SIG-M5 (cell line): ENCODE measurements around the gene ARHGEF6.

Experiments used
- DNase-seq: peaks from one replicate; lab custom pipeline; 2025; lab: John Stamatoyannopoulos, UW

ARHGEF6 gene

GRCh38 chrX:136745215-136746173, 35.2 kb downstream of the ARHGEF6 start:
- DNase-seq: no peak

DNA sequence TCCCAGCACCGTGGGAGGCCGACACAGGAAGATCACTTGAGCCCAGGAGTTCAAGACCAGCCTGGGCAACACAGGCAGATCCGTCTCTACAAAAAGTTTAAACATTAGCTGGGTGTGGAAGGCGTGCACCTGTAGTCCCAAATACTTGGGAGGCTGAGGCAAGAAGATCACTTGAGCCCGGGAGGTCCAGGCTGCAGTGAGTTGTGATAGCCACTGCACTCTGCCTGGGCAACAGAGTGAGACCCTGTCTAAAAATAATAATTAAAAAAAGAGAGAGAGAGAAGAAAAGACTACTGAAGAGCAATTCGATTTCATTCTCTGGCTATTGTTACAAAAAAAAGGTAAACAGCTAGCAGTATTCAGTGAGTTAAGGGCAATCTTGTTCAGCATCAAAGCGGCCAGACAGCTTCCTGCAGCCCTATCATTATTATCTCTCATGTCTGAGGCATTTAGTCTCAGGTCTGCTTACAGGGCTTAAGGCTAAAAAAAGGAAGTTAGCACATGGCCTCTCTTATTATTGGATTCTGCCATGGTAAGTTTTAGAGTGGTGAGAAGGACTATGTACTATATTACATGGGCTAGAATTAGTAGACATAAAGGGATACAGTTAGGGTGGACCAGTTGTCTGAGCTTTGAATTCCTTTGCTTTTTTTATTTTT, 37.9 kb downstream of the ARHGEF6 start:
- DNase-seq: no peak

GRCh38 chrX:136738049-136738729, 42.5 kb downstream of the ARHGEF6 start:
- DNase-seq: no peak

GRCh38 chrX:136736690-136737089, 44.0 kb downstream of the ARHGEF6 start:
- DNase-seq: no peak

DNA sequence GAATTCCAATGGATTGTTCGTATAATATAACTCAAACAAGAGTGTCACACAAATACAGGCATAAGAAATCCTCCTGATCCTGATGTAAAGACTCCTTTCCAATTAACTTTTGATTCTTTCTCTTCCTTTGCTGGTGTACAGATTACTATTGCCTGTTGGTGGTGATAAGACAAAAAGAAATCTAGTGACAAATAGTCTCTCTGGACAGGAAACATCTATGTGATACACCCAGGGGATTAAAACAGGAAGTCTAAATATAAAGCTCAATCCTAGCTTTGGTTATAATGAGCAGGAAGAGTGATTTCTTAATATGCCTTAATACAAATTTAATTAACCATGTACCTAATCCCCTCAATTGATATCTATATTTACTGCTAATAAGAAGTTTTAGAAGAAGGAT, 45.1 kb downstream of the ARHGEF6 start:
- DNase-seq: no peak

- DNase-seq: no peak
Observed at GRCh38 chrX:136733613-136734012, 47.1 kb downstream of the ARHGEF6 start.

DNA sequence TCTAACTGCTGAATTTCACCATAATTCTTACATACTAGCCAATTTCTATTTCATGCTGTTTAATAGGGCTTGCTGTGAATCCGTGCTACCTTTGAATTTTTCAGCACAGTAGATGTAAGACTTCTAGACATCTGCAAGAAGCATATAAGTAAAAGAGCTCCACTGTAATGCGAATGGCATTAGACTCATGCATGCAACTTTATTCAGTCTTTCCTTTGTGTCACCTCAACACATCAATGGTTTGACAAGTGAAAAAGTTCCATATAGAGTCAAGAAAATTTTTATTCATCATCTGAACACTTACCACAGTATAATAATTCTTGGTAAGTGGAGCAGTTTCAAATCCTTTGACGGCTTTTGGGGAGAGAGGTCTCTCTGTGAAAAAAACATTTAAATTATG, 48.9 kb downstream of the ARHGEF6 start:
- DNase-seq: no peak

DNA sequence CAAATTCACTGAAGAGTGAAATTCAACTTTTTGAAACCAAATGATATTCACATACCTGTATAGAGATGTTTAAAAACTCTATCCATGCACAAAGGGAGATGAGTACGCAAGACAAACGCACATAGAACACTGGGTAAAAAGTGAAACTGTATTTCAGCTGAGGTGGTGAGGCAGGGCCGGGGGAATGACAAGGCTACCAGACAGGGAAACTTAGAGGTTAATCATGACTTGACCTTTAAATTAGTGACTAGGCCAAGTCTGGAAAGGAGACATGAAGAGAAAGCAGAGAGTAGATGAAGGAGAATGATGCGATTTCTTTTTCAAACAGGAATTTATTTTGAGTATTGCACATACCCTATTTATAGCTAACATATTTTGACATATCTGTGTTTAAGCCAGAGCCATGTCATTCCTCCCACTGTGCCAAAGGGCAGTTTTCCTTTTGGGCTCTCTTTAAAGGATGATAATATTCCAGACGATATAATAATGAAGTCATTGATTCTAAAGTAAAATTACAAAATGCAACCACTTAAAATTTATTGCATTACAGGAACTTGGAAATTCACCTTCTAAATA, 49.4 kb downstream of the ARHGEF6 start:
- DNase-seq: no peak

DNA sequence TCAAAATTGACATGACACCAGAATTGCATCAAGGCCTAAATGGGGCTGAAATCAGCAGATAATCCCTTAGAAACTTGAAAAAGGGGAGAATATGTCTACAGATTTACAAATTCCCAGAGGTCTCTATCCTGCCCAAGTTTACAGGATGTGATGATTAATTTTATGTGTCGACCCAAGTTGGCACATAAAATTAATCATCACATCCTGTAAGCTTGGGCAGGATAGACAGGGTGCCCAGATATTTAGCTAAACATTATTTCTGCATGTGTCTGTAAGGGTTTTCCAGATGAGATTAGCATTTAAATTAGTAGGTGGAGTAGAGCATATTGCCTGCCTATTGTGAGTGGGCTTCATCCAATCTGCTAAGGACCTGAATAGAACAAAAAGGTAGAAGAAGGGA, 52.3 kb downstream of the ARHGEF6 start:
- DNase-seq: no peak

GRCh38 chrX:136725441-136726104, 55.2 kb downstream of the ARHGEF6 start:
- DNase-seq: no peak

- DNase-seq: no peak
Observed at GRCh38 chrX:136718091-136718490, 62.6 kb downstream of the ARHGEF6 start.

- DNase-seq: no peak
Observed at GRCh38 chrX:136714626-136715599, 65.8 kb downstream of the ARHGEF6 start.

DNA sequence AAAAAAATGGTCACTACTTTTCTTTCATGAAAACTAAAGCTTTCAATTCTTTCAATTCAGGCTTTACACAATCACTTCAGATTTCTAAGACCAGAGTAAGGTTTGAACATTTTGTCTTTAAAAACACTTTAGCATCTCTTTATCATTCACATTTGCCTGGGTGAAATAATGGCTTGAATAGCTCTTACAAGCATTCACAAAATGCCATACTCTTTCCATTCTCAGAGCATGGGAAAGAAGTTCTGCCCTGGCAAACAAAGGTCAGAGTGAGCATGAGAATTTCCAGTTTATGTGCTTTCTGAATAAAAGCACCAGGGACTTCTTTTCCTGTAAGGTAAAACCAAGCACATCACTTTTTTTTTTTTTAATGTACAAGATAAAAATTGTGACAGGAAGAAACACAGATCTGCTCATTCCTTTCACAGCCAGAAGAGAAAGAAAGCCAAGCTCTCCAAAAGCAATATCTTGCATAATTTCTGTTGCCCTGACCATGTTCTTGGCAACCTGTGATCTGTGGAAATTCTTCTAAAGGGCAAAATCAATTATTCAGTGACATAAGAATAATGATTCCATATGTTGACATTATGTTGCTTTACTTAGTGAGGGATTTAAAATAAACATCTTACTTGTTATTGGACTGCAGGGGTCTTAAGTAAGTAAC, 68.0 kb downstream of the ARHGEF6 start:
- no peak for DNase-seq

- no peak for DNase-seq
Observed at GRCh38 chrX:136711147-136711546, 69.6 kb downstream of the ARHGEF6 start.

DNA sequence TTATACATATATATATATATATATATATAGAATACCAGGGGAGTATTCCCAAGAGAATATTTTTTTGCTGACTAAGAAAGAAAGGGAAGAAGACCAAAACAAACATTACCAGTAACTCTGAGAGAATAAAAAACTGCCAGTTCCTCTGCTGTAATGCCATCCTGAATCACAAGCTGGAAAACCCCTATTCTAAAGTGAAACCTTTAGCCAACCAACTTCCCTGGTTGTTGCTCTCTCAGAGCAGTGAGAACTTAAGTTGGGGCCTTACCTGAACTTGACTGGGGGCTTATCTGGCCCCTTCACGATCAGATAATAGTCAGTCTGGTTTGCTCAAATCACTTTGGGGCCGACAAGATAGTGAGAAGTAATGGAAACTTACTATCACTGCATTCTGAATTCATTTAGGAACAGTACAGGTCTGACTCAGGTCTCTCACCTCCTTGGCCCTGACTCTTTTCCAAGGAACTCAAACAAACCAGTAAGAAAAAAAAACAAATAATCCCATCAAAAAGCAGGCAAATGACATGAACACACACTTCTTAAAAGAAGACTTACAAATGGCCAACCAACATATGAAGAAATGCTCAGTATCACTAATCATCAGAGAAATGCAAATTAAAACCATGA, 70.3 kb downstream of the ARHGEF6 start:
- DNase-seq: no peak

DNA sequence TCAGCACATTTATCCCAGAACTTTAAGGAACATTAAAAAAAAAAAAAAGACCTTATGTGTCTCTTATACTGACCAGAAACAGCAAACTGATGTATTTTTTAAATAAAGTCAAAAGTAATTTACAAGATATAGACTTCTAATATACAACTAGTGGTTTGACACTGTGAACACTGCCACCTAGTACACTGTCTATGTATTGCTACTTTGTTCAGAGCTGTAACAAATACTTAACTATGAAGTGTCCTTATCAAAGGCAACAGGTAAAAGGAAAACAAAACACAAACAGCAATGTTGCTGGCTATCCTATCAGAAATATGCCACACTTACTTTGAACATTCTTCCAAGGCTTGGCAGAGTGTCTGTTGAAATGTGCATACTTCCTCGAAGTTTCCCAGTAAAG, 72.4 kb downstream of the ARHGEF6 start:
- no peak for DNase-seq

- no peak for DNase-seq
Observed at GRCh38 chrX:136697156-136697555, 83.6 kb downstream of the ARHGEF6 start.

DNA sequence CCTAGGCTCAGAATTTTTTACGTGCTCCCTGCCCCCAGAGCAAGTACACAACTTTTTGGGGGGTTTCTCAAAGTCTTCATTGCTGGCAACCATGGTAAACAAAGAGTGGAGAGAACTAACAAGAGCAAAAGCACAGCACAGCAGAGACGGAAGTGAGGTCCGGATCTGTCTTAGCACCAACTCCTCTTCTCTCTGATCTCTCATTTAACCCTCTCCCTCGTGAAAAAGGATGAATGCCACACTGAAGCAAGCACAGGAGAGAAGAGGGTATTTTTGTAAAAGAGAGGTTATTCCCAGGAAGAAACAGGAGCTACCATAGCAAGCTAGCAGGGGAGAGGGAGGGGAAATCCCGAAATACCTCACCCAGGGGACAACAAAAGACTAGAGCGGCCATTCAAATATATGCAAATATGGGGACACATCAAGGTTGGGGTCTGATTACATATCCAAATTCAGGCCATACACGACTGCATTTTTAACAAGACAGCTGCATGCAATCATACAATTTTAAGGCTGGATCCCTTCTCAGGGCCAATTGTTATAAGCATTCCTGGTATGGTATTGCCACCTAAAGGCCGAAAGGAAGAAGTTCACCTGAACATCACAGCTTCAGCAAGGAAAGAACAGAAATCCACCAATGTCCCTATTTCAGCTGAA, 86.2 kb downstream of the ARHGEF6 start:
- DNase-seq: no peak

DNA sequence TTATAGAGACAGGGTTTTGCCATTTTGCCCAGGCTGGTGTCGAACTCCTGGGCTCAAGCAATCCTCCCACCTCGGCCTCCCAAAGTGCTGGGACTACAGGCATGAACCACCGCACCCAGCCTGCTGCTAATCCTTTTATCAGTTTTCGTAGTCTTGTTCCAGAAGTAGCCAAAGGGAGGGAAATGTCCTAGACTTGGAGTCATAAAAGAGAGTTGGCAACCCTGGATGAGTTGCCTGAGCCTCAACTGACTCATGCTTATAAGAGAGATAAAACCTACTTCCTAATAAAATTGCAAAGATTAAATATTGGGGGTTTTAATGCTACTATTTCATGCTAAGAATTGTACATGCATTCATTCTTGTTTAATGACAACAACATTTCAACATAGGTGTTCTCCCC, 88.5 kb downstream of the ARHGEF6 start:
- DNase-seq: no peak
